Activated CD8-positive, alpha-beta T cell treated with anti-CD3 and anti-CD28 coated beads, Interleukin-2, amount 10 ng/mL, durations not matched to agents 7 days and 5 days (primary cell): Measurements from ENCODE around the gene FXR2. TPM values are rescaled to one million over a fixed set of nuclear protein-coding genes. Genes with fewer than 3 reads are reported as not detected.
"Not testable (repeated sequence)": the region's sequence is repeated elsewhere in the genome, so short reads cannot be mapped to it uniquely, and the experiment has no call there.

Source experiments
- ATAC-seq: fragments of 150-1000 bp; cut with Tn5 transposase; one replicate; pipeline ENCODE4 v1.10.0; 2021; ENCODE audit warnings: moderate library complexity
- CTCF ChIA-PET: fragments of 350-600 bp; sonication (Branson Sonifier 250); formaldehyde crosslinking; loops from one replicate; lab custom pipeline; 2021; ENCODE audit warnings: antibody characterized with exemption; lab: Charles Lee
- POLR2A ChIA-PET: fragments of 350-600 bp; sonication (Branson Sonifier 250); formaldehyde crosslinking; loops from one replicate; lab custom pipeline; 2021; ENCODE audit warnings: antibody characterized with exemption; lab: Charles Lee
- DNase-seq: peaks from one replicate; pipeline ENCODE4 v3.0.0-alpha.2; 2020
- H3K27ac Mint-ChIP-seq: one replicate; pipeline ENCODE4 v1.8.0; 2021; ENCODE audit warnings: mild to moderate bottlenecking, mixed read lengths
- H3K27me3 Mint-ChIP-seq: one replicate; pipeline ENCODE4 v1.8.0; 2021; ENCODE audit warnings: low read depth, mixed read lengths
- H3K36me3 Mint-ChIP-seq: one replicate; pipeline ENCODE4 v1.8.0; 2021; ENCODE audit warnings: low read depth, mixed read lengths
- H3K4me1 Mint-ChIP-seq: one replicate; pipeline ENCODE4 v1.8.0; 2021; ENCODE audit warnings: low read depth, mixed read lengths
- H3K4me3 Mint-ChIP-seq: one replicate; pipeline ENCODE4 v1.8.0; 2021; ENCODE audit warnings: mild to moderate bottlenecking, mixed read lengths
- H3K9me3 Mint-ChIP-seq: one replicate; pipeline ENCODE4 v1.8.0; 2022; ENCODE audit warnings: mixed read lengths; ENCODE audit not compliant: insufficient read depth
- total RNA-seq, 2 experiments: library from RNA; stranded (reverse); gene quantifications; one replicate each; pipeline ENCODE4 v1.2.3, GENCODE V29; 2021

FXR2 gene
- total RNA-seq, 2 experiments from 2014 or later, result 27.6 to 31.8 TPM

DNA sequence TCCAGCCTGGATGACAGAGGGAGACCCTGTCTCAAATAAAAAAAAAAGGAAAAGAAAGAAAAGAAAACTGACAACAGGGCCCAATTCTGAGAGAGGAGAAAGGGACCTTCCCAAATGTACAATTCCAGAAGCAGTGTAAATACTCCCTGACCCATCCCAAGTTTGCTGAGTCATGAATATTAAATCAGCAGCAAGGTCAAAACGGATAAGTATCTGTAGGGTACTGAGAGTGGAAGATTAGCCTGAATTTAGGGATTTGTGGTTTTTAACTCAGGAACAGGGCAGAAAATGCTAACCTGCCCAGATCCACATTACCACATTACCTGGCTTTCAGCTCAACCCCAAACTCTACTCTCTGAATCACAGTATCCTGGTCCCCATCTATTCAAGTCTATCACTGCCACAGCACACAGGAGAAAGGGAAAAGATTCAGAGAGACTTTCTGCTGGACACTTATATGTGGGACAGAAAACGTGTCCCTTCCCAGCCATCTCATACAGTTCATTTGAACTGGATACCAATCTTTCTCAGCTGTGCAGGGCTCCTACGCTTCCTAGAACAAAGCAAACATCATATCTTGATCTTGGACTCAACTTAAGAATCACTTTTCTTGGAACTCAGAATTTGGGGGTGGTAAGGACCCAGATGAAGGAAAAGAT lies 2.9 kb downstream of the FXR2 start:
- H3K9me3 Mint-ChIP-seq, result no peaks in the 10 kb centered on the region
- peaks cover 25% of the 10 kb centered on the region for H3K4me1 Mint-ChIP-seq
- no peak for DNase-seq
- ChIA-PET POLR2A (interaction anchor here (0.8 to 4.4 kb wide), 2 partner anchors 28 to 75 kb away, joined by 4 to 50 read pairs; partner anchors contain the start of genes MPDU1, TP53 and WRAP53), CTCF (interaction anchor here (0.7 to 1.9 kb wide), 6 partner anchors 11 to 176 kb away, joined by 3 to 6 read pairs (median 3); partner anchors contain the start of genes SAT2, TMEM102 and TP53)
- H3K4me3 Mint-ChIP-seq, result no peak overlapping the region
- H3K27ac Mint-ChIP-seq, result no peak overlapping the region
- ATAC-seq, result no peak
- peaks cover 21% of the 10 kb centered on the region for H3K36me3 Mint-ChIP-seq
- H3K27me3 Mint-ChIP-seq, result no peaks in the 10 kb centered on the region

DNA sequence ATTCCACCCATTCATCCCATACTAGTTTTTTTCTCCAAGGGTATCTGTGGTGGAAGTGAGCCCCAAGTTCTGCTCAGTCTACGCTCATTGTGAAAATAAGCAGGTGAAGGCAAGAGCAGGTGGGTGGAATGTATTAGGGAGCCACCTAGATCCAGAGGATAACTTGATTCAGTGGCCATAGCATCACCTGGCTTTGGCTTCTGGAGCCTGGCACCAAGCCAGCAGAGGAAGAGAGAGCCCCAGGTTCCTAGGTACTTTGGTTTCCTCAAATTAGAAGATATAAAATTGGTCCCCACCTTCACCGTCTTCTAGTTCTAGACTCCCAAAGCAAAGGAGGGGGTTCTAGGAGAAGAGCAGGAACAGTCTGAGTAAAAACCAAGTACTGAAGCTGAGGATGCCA lies 4.1 kb downstream of the FXR2 start:
- Mint-ChIP-seq H3K9me3 (no peaks in the 10 kb centered on the region), H3K27me3 (no peaks in the 10 kb centered on the region), H3K36me3 (peaks cover 25% of the 10 kb centered on the region), H3K4me3 (no peak overlapping the region), H3K27ac (no peak overlapping the region), H3K4me1 (peaks cover 25% of the 10 kb centered on the region)
- ATAC-seq (no peak), DNase-seq (no peak)
- CTCF ChIA-PET, result interaction anchor here (0.8 to 1.9 kb wide), 5 partner anchors 17 to 50 kb away, joined by 3 to 6 read pairs (median 3); partner anchors contain the start of gene SAT2
- POLR2A ChIA-PET, result no interaction called here

DNA sequence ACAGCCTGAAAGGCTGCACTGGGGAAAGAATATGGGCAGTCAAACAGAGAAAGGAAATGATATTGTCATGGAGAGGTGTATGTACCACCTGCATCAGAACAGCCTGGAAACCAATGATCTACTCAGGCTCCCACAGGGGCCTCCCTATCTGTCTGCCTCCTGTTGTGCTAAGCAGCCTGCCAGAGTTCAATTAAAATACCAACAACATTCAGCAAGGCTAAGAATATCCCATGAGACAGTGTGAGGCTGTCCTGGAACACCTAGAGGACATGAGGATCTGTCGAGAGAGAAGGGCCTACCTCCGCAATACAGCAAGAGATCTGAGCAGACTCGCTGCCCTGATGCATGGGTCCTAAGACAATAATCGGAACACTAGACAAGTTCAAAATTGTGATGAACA lies 8.4 kb downstream of the FXR2 start:
- H3K4me1 Mint-ChIP-seq, result no peaks in the 10 kb centered on the region
- no peak for DNase-seq
- no peak for ATAC-seq
- peaks cover 38% of the 10 kb centered on the region for H3K36me3 Mint-ChIP-seq
- no peaks in the 10 kb centered on the region for H3K9me3 Mint-ChIP-seq
- no peak overlapping the region for H3K27ac Mint-ChIP-seq
- no peak overlapping the region for H3K4me3 Mint-ChIP-seq
- H3K27me3 Mint-ChIP-seq, result no peaks in the 10 kb centered on the region
- ChIA-PET CTCF (interaction anchor here (1.0 kb wide), 1 partner anchor 45 kb away, joined by 3 read pairs; no protein-coding TSS in a partner anchor), POLR2A (no interaction called here)

DNA sequence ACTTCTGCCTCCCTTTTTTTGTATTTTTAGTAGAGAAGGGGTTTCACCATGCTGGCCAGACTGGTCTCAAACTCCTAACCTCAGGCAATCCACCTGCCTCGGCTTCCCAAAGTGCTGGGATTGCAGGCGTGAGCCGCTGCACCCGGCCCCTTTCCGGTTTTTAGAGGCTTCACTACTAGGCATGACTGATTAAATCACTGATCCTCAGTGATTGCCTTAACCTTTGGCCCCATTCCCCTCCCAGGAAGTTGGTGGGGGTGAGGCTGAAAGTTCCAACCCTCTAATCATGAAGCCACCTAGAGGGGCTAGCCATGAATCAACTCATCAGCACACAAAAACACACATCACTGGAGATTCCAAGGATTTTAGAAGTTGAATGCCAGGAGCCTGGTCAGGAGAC lies 17.1 kb downstream of the FXR2 start:
- ATAC-seq, H3K27me3 Mint-ChIP-seq, DNase-seq, H3K4me1 Mint-ChIP-seq, POLR2A ChIA-PET, CTCF ChIA-PET, H3K4me3 Mint-ChIP-seq, H3K27ac Mint-ChIP-seq, H3K9me3 Mint-ChIP-seq: not testable (repeated sequence)
- H3K36me3 Mint-ChIP-seq, result peaks cover 60% of the 10 kb centered on the region

GRCh38 chr17:7593296-7593695 lies 21.4 kb downstream of the FXR2 start:
- H3K27me3 Mint-ChIP-seq, result no peaks in the 10 kb centered on the region
- DNase-seq (no peak), ATAC-seq (no peak)
- CTCF ChIA-PET, result interaction anchor here (1.6 kb wide), 1 partner anchor 33 kb away, joined by 3 read pairs; no protein-coding TSS in a partner anchor
- no peaks in the 10 kb centered on the region for H3K4me1 Mint-ChIP-seq
- no peaks in the 10 kb centered on the region for H3K9me3 Mint-ChIP-seq
- H3K4me3 Mint-ChIP-seq, result no peak overlapping the region
- POLR2A ChIA-PET, result interaction anchor here (0.6 kb wide), 1 partner anchor 20 kb away, joined by 4 read pairs; no protein-coding TSS in a partner anchor
- no peak overlapping the region for H3K27ac Mint-ChIP-seq
- peaks cover 55% of the 10 kb centered on the region for H3K36me3 Mint-ChIP-seq

DNA sequence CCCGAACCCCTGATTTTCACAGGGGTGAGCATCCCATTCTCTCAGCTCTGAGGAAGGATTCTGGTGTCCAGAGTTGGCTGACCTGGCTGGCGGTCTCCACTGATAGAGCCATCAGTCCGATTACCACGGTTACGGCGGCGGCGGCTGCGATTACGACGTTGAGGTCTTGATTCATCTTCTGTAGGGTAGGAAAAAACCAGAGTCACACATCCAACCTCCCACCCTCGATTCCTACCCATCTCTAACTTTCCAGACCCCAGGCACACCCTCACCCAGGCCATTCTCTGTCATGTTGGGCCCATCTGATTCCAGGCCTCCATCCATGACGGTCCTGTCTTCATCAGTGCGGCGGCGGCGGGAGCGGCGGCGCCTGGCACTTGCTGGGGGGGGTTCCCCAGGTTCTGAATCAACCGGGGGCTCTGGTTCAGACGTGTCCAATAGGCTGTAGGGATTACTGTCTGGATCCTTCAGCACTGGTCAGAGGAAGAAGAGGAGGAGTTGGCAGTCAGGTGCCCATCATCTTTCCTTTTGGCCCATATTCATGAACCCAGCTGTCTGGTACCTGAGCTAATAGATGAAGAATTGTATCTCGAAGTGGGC lies 22.2 kb downstream of the FXR2 start:
- no peak for DNase-seq
- Mint-ChIP-seq H3K36me3 (peaks cover 61% of the 10 kb centered on the region), H3K4me1 (peaks cover 2% of the 10 kb centered on the region), H3K27ac (no peak overlapping the region), H3K27me3 (no peaks in the 10 kb centered on the region), H3K4me3 (no peak overlapping the region), H3K9me3 (no peaks in the 10 kb centered on the region)
- CTCF ChIA-PET, result no interaction called here
- no peak for ATAC-seq
- POLR2A ChIA-PET, result interaction anchor here (0.6 to 1.2 kb wide), 2 partner anchors 19 to 35 kb away, joined by 4 read pairs; partner anchors contain the start of gene SAT2

DNA sequence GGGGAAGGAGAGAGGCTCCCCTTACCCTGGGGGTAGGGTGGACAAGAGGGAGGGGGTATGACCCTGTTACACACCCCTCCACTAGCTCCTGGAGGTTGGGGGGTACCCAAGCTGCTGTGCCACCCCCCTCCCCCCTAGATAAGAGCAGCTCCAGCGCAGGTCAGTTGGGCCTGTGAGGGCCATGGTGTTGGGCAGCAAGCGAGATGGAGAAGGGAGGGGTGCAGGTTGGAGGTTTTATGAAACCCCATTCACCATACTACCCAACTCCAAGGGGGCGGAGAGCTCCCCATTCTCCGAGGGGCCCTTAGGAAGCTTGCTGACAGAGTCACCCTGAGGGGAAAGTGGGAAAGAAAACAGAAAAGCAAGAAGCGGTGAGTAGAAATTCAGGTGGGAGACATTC lies 23.1 kb downstream of the FXR2 start:
- Mint-ChIP-seq H3K36me3 (peaks cover 63% of the 10 kb centered on the region), H3K9me3 (no peaks in the 10 kb centered on the region), H3K4me1 (peaks cover 8% of the 10 kb centered on the region), H3K4me3 (no peak overlapping the region), H3K27me3 (no peaks in the 10 kb centered on the region), H3K27ac (no peak overlapping the region)
- CTCF ChIA-PET, result interaction anchor here (1.2 to 3.3 kb wide), 3 partner anchors 23 to 96 kb away, joined by 3 to 21 read pairs (median 4); partner anchors contain the start of genes FXR2, TP53 and WRAP53
- POLR2A ChIA-PET, result interaction anchor here (1.2 kb wide), 1 partner anchor 36 kb away, joined by 4 read pairs; the partner anchor contains the start of gene SAT2
- DNase-seq (no peak), ATAC-seq (no peak)

- DNase-seq, result no peak
- Mint-ChIP-seq H3K4me1 (peaks cover 10% of the 10 kb centered on the region), H3K27me3 (no peaks in the 10 kb centered on the region), H3K27ac (peak overlapping the region; percentile 69), H3K36me3 (peaks cover 59% of the 10 kb centered on the region), H3K9me3 (no peaks in the 10 kb centered on the region), H3K4me3 (no peak overlapping the region)
- no peak for ATAC-seq
- POLR2A ChIA-PET, result interaction anchor here (0.5 to 2.0 kb wide), 2 partner anchors 11 to 25 kb away, joined by 3 to 8 read pairs; partner anchors contain the start of gene CD68
- CTCF ChIA-PET, result interaction anchor here (1.4 to 3.3 kb wide), 4 partner anchors 24 to 545 kb away, joined by 3 to 21 read pairs (median 6); partner anchors contain the start of genes FXR2, TMEM95, TP53 and WRAP53
These were observed 24.0 kb downstream of the FXR2 start for GRCh38 chr17:7590743-7591142.

DNA sequence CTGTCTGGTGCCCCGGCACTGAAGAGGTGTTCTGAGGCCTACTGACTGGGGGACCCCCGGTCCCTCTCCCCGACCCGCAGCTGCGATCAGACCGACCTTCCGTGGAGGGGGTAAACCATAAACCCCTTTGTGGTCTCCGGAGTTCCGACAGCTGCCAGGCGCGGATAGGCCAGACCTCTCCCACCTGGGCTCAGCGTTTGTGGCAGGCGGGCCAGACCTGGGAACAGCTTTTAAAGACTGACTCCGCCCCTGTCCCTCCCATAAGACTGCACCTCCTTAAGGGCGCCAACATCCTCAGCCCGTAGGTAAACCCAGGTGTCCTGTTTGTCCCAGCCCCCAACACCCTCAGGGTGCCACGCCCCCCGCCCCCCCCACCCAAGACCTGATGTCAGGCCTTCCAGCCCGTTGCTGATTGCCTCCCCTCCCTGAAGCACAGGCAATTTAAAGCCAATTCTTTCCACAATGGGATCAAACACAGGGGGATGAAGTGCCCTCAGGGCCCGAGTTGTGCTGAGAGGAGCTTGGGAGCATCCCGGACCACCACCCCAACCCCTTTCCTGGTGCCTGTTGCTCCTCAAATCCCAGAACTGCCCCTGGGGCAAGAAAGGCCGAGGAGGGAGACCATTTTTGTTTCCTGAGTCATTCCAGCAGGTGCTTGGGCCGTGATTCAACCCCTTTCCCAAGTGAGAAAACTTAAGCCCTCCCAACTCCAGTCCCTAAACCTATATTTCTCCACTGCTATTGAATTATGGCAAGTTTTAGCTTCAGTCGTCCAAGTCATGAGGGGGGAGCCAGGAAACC lies 24.6 kb downstream of the FXR2 start, which contains the start of gene SOX15:
SOX15 (minus strand) TSS at position 204 of the 801 bp plus-strand sequence. CDS start 418 bp downstream, outside the sequence.
- no peak within 1 kb of the TSS for H3K4me3 Mint-ChIP-seq
- peaks cover 55% of the 10 kb centered on the region for H3K36me3 Mint-ChIP-seq
- DNase-seq, result no peak
- CTCF ChIA-PET, result interaction anchor here (0.6 to 3.3 kb wide), 24 partner anchors 10 to 544 kb away, joined by 3 to 22 read pairs (median 6); partner anchors contain the start of genes CD68, FXR2, TMEM102 and TMEM95
- peak within 1 kb of the TSS; percentile 69 for H3K27ac Mint-ChIP-seq
- POLR2A ChIA-PET, result interaction anchor here (1.0 to 2.0 kb wide), 4 partner anchors 10 to 29 kb away, joined by 3 to 9 read pairs (median 6); partner anchors contain the start of gene CD68
- peaks cover 14% of the 10 kb centered on the region for H3K4me1 Mint-ChIP-seq
- H3K27me3 Mint-ChIP-seq, result no peaks in the 10 kb centered on the region
- H3K9me3 Mint-ChIP-seq, result no peaks in the 10 kb centered on the region
- ATAC-seq, result no peak

GRCh38 chr17:7589204-7589868 lies 25.4 kb downstream of the FXR2 start:
- Mint-ChIP-seq H3K4me1 (peaks cover 20% of the 10 kb centered on the region), H3K27ac (no peak overlapping the region), H3K27me3 (no peaks in the 10 kb centered on the region), H3K9me3 (no peaks in the 10 kb centered on the region), H3K4me3 (no peak overlapping the region), H3K36me3 (peaks cover 56% of the 10 kb centered on the region)
- ATAC-seq, result peak; percentile 75
- ChIA-PET CTCF (interaction anchor here (0.6 to 3.3 kb wide), 26 partner anchors 9 to 544 kb away, joined by 3 to 22 read pairs (median 6); partner anchors contain the start of genes CD68, FXR2, TMEM102 and TMEM95), POLR2A (interaction anchor here (0.7 to 2.0 kb wide), 6 partner anchors 9 to 76 kb away, joined by 3 to 9 read pairs (median 4); partner anchors contain the start of gene CD68)
- peak; percentile 74 for DNase-seq
